Right lobe of liver (tissue), 6 donors: ENCODE results near the gene CKMT2. TPM values are rescaled to one million over a fixed set of nuclear protein-coding genes. Genes with fewer than 3 reads are reported as not detected.

Experiments
- ATAC-seq, 4 donors: fragments of 200-7000 bp; cut with Tn5 transposase; one replicate each; pipeline ENCODE4 v1.9.1; 2020; ENCODE audit warnings: mild to moderate bottlenecking in 4 of 4, moderate library complexity in 4 of 4
- DNase-seq, 3 donors: peaks; one replicate each; pipeline ENCODE4 v3.0.0-alpha.2; 2020
- H3K27ac ChIP-seq, 3 donors: fragments of 200-600 bp; one replicate each; pipeline ENCODE4 v1.8.0; 2022
- H3K27me3 ChIP-seq, 2 donors: fragments of 200-600 bp; one replicate each; pipeline ENCODE4 v1.8.0; 2022
- H3K36me3 ChIP-seq, 4 donors: fragments of 200-600 bp; sonication (generic) in 1 of 4; one replicate each; pipeline versions ENCODE4 v1.5.1 to v1.8.0; 2017 to 2022; ENCODE audit warnings: control low read depth in 1 of 4
- H3K4me1 ChIP-seq, 4 donors: fragments of 200-600 bp; sonication (generic) in 1 of 4; one replicate each; pipeline versions ENCODE4 v1.5.1 to v1.8.0; 2017 to 2022; ENCODE audit warnings: control low read depth in 1 of 4
- H3K4me3 ChIP-seq, 3 donors: fragments of 200-600 bp; one replicate each; pipeline ENCODE4 v1.8.0; 2022
- H3K9me3 ChIP-seq, 4 donors: fragments of 200-600 bp; sonication (generic) in 1 of 4; one replicate each; pipeline versions ENCODE4 v1.5.1 to v1.8.0; 2017 to 2022; ENCODE audit warnings: control low read depth in 1 of 4
- CTCF ChIP-seq, 4 donors: fragments of 200-600 bp in 3 of 4; fragments of 450-650 bp in 1 of 4; IDR thresholded peaks; one replicate each; pipeline versions ENCODE4 v1.5.1 to v1.8.0; 2016 to 2022; ENCODE audit warnings: antibody characterized with exemption in 4 of 4, mild to moderate bottlenecking in 2 of 4
- POLR2A ChIP-seq: fragments of 450-650 bp; IDR thresholded peaks from one replicate; pipeline ENCODE4 v1.6.1; 2017; ENCODE audit warnings: antibody characterized with exemption, mild to moderate bottlenecking
- WGBS: methylation state at CpG from one replicate; pipeline ENCODE4 v1.1.6; 2018; ENCODE audit warnings: low coverage, low lambda C conversion rate; ENCODE audit not compliant: insufficient coverage; ENCODE audit errors: missing lambda C conversion rate; 5-methylcytosine and 5-hydroxymethylcytosine counted together
- intact Hi-C, 2 donors: fragments of 100-400 bp; cut with DNase I; formaldehyde crosslinking; loops; one replicate each; pipeline versions ENCODE4 v1.11.2 to v1.14.1; 2022
- total RNA-seq, 6 experiments: library from RNA; depleted of rRNA in 2 of 6; stranded (reverse); fragments of >200 nt in 2 of 6; fragmentation: NEBNext Ultra II Directional in 3 of 6; extraction: Animal tissue kit (Norgen Biotek cat#: 25700) in 3 of 6; gene quantifications; one replicate each; pipeline versions ENCODE4 v1.1.0 to v1.2.4, GENCODE V29; 2016 to 2023
- donor health status: DM: no; HTN: yes; CAD: no.
- donor health status: DM: no; HTN: no; CAD: no.
- donor health status: DM: no; HTN: no; CAD: no.
- donor health status: DM: no; HTN: yes; CAD: no.
- donor health status: DM: no; HTN: yes; CAD: no.

CKMT2 gene
- total RNA-seq, 6 experiments from 2014 or later = 0.39 to 1.8 (median 0.80) TPM

GRCh38 chr5:81188962-81189361 lies 44.2 kb upstream of the CKMT2 start:
- H3K27me3 ChIP-seq = no peaks in the 10 kb centered on the region
- no peaks in the 10 kb centered on the region for H3K36me3 ChIP-seq
- DNase-seq (no peak), ATAC-seq (no peak)
- intact Hi-C loops = no loop called here
- no peak overlapping the region for H3K27ac ChIP-seq
- H3K4me3 ChIP-seq = no peak overlapping the region
- TF ChIP-seq CTCF (IDR thresholded peaks at IDR 0.05) (no peak), POLR2A (no peak)
- WGBS = no CpG with 5 or more reads among the region's 6 CpGs
- no peaks in the 10 kb centered on the region for H3K9me3 ChIP-seq
- no peaks in the 10 kb centered on the region for H3K4me1 ChIP-seq

- 80% methylated on average over 13 of the region's 14 CpGs for WGBS
- H3K9me3 ChIP-seq = no peaks in the 10 kb centered on the region
- H3K4me3 ChIP-seq = no peak overlapping the region
- TF ChIP-seq POLR2A (no peak), CTCF (IDR thresholded peaks at IDR 0.05) (no peak)
- H3K36me3 ChIP-seq = no peaks in the 10 kb centered on the region
- ATAC-seq (no peak), DNase-seq (no peak)
- H3K27me3 ChIP-seq = no peaks in the 10 kb centered on the region
- intact Hi-C loops = no loop called here
- H3K27ac ChIP-seq = no peak overlapping the region
- H3K4me1 ChIP-seq = peaks cover 0 to 3% (median 0%) of the 10 kb centered on the region in 4 donors
Measured at GRCh38 chr5:81189875-81190498, 43.1 kb upstream of the CKMT2 start.

DNA sequence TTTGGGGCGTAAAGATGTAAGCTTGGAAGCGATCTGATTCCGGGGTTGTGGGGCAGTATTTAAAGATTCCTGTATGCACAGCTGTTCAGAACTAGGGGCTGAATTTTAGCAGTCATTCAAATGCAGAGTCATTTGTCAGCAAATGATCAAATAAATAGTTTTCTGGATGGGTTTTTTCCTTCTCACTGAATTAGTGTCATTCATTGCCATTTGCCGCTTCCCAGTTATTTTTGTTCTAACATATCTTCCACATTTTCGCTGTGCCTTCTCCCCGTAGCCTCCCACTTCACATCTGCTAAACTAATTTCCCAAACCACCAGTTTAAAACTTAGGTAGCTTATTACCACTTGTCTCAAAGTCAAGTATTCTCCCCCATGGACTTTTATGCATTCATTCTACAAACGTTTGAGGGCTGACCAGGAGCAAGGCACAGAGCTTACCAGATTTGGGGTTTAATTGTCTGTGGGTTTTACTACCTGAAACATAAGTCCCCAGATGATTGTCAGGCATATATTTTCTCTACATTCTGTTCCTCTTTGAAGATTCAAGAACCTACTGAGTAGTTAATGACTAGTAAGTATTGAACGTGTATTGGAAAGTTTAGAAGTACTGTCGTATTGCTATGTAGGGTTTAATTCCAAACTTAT lies 41.3 kb upstream of the CKMT2 start:
- no peak overlapping the region for H3K4me3 ChIP-seq
- intact Hi-C loops = no loop called here
- ATAC-seq = no peak
- 86% methylated on average over 9 of the region's 9 CpGs for WGBS
- no peaks in the 10 kb centered on the region for H3K9me3 ChIP-seq
- H3K4me1 ChIP-seq = peaks cover 0 to 6% (median 0%) of the 10 kb centered on the region in 4 donors
- no peaks in the 10 kb centered on the region for H3K36me3 ChIP-seq
- no peak for DNase-seq
- no peak overlapping the region for H3K27ac ChIP-seq
- no peak for TF ChIP-seq POLR2A
- no peak for TF ChIP-seq CTCF (IDR thresholded peaks at IDR 0.05)
- no peaks in the 10 kb centered on the region for H3K27me3 ChIP-seq

DNA sequence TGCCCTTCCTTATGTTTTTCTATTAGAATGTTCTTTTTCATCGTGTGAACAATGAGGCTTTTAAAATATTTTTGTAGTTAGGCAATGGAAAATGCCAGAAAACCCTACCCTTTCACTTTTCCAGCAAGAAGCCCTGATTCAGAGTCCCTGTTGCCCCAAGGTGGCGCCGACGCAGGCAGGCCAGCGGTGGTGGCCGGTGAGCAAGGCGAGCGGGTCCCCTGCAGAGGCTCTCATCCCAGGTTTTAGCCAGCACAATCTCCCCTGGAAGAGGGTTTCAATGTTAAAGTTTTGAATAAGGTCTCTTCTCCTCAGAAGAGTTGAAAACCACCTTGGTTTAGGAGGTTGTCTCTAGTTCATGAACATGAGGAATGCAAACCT lies 40.8 kb upstream of the CKMT2 start:
- Histone ChIP-seq H3K9me3 (no peaks in the 10 kb centered on the region), H3K36me3 (no peaks in the 10 kb centered on the region), H3K4me1 (peaks cover 0 to 6% (median 0%) of the 10 kb centered on the region in 4 donors), H3K27ac (no peak overlapping the region), H3K4me3 (no peak overlapping the region), H3K27me3 (no peaks in the 10 kb centered on the region)
- no peak for DNase-seq
- TF ChIP-seq CTCF (IDR thresholded peaks at IDR 0.05) (no peak), POLR2A (no peak)
- WGBS = 78% methylated on average over 8 of the region's 8 CpGs
- no peak for ATAC-seq
- intact Hi-C loops = no loop called here
